HG02943 (cell line): Measurements from ENCODE around the gene UNCX.

Experiments used
- ATAC-seq: cut with Tn5 transposase; IDR thresholded peaks from one replicate; pipeline ENCODE4 v1.9.1; 2021; ENCODE audit warnings: mild to moderate bottlenecking, low read depth, moderate library complexity; ENCODE audit not compliant: unreplicated experiment

UNCX gene

GRCh38 chr7:1242606-1243289 is 10.1 kb downstream of the UNCX start:
- ATAC-seq = no peak

GRCh38 chr7:1243290-1243963 is 10.8 kb downstream of the UNCX start:
- no peak for ATAC-seq

GRCh38 chr7:1243964-1244416 is 11.3 kb downstream of the UNCX start:
- ATAC-seq = no peak

- no peak for ATAC-seq
These were observed 12.2 kb downstream of the UNCX start for GRCh38 chr7:1244700-1245523.

GRCh38 chr7:1245524-1246050 is 12.9 kb downstream of the UNCX start:
- ATAC-seq = no peak

- no peak for ATAC-seq
These were observed 13.6 kb downstream of the UNCX start for GRCh38 chr7:1246160-1246870.

- ATAC-seq = no peak
These were observed 14.3 kb downstream of the UNCX start for GRCh38 chr7:1246871-1247526.

- no peak for ATAC-seq
These were observed 14.9 kb downstream of the UNCX start for GRCh38 chr7:1247527-1248041.

- no peak for ATAC-seq
These were observed 15.7 kb downstream of the UNCX start for GRCh38 chr7:1248143-1248915.

- no peak for ATAC-seq
These were observed 16.4 kb downstream of the UNCX start for GRCh38 chr7:1248916-1249581.

- no peak for ATAC-seq
These were observed 17.1 kb downstream of the UNCX start for GRCh38 chr7:1249731-1250130.

- ATAC-seq = no peak
These were observed 18.2 kb downstream of the UNCX start for GRCh38 chr7:1250901-1251300.

GRCh38 chr7:1251796-1252539 is 19.3 kb downstream of the UNCX start:
- ATAC-seq = no peak

- ATAC-seq = no peak
These were observed 19.9 kb downstream of the UNCX start for GRCh38 chr7:1252540-1253090.

- no peak for ATAC-seq
These were observed 21.1 kb downstream of the UNCX start for GRCh38 chr7:1253681-1254181.

- no peak for ATAC-seq
These were observed 21.8 kb downstream of the UNCX start for GRCh38 chr7:1254281-1255079.
